H9 (cell line): Measurements from ENCODE around the gene ARHGEF1. TPM values are rescaled to one million over a fixed set of nuclear protein-coding genes. Genes with fewer than 3 reads are reported as not detected.

Experiments
- DNase-seq: peaks from one replicate; pipeline ENCODE4 v3.0.0-alpha.2; 2017
- H2AFZ ChIP-seq: one replicate; pipeline ENCODE4 v1.6.1; 2013; ENCODE audit warnings: mild to moderate bottlenecking, low read length, control low read depth, moderate library complexity
- H2AK5ac ChIP-seq: 2 replicates; pipeline ENCODE4 v1.6.1; 2013; ENCODE audit warnings: low read length, control low read depth, mixed read lengths; ENCODE audit not compliant: insufficient read length
- H2BK120ac ChIP-seq: one replicate; pipeline ENCODE4 v1.6.1; 2013; ENCODE audit warnings: low read depth, mild to moderate bottlenecking, low read length, control low read depth, inconsistent platforms; ENCODE audit not compliant: poor library complexity, severe bottlenecking
- H2BK12ac ChIP-seq: 2 replicates; pipeline ENCODE4 v1.6.1; 2013; ENCODE audit warnings: low read length, control low read depth, mixed read lengths, low read depth; ENCODE audit not compliant: insufficient read length
- H2BK15ac ChIP-seq: 2 replicates; pipeline ENCODE4 v1.6.1; 2013; ENCODE audit warnings: low read depth, low read length, control low read depth
- H2BK20ac ChIP-seq: one replicate; pipeline ENCODE4 v1.6.1; 2013; ENCODE audit warnings: low read depth, mild to moderate bottlenecking, low read length, control low read depth, inconsistent platforms; ENCODE audit not compliant: poor library complexity, severe bottlenecking
- H2BK5ac ChIP-seq: 2 replicates; pipeline ENCODE4 v1.6.1; 2013; ENCODE audit warnings: low read length, control low read depth, mixed read lengths; ENCODE audit not compliant: insufficient read length
- H3K14ac ChIP-seq: 2 replicates; pipeline ENCODE4 v1.6.1; 2013; ENCODE audit warnings: low read length, control low read depth; ENCODE audit not compliant: insufficient read depth
- H3K18ac ChIP-seq: 2 replicates; pipeline ENCODE4 v1.6.1; 2013; ENCODE audit warnings: low read depth, mild to moderate bottlenecking, mixed read lengths, low read length, control low read depth; ENCODE audit not compliant: insufficient read length
- H3K23ac ChIP-seq: 2 replicates; pipeline ENCODE4 v1.6.1; 2013; ENCODE audit warnings: low read length, control low read depth, mixed read lengths, low read depth; ENCODE audit not compliant: insufficient read length
- H3K23me2 ChIP-seq: 2 replicates; pipeline ENCODE4 v1.6.1; 2013; ENCODE audit warnings: low read depth, mild to moderate bottlenecking, mixed read lengths, low read length, control low read depth; ENCODE audit not compliant: insufficient read length, poor library complexity, severe bottlenecking
- H3K27ac ChIP-seq: 2 replicates; pipeline ENCODE4 v1.5.1; 2013; ENCODE audit warnings: low read length, control low read depth, mixed read lengths, low read depth; ENCODE audit not compliant: insufficient read length
- H3K27me3 ChIP-seq: 2 replicates; pipeline ENCODE4 v1.6.1; 2013; ENCODE audit warnings: low read length, control low read depth, inconsistent platforms; ENCODE audit not compliant: insufficient read depth
- H3K4ac ChIP-seq: 2 replicates; pipeline ENCODE4 v1.6.1; 2013; ENCODE audit warnings: low read depth, mild to moderate bottlenecking, control low read depth, inconsistent platforms, low read length, moderate library complexity
- H3K4me1 ChIP-seq: 2 replicates; pipeline ENCODE4 v1.6.1; 2013; ENCODE audit warnings: low read length, control low read depth, inconsistent platforms; ENCODE audit not compliant: insufficient read depth
- H3K4me2 ChIP-seq: 2 replicates; pipeline ENCODE4 v1.6.1; 2013; ENCODE audit warnings: low read length, control low read depth, mixed read lengths; ENCODE audit not compliant: insufficient read length, insufficient read depth
- H3K56ac ChIP-seq: 2 replicates; pipeline ENCODE4 v1.6.1; 2013; ENCODE audit warnings: low read depth, mild to moderate bottlenecking, mixed read lengths, low read length, control low read depth; ENCODE audit not compliant: insufficient read length
- H3K79me1 ChIP-seq: 2 replicates; pipeline ENCODE4 v1.6.1; 2013; ENCODE audit warnings: low read depth, mild to moderate bottlenecking, moderate library complexity, low read length, control low read depth, inconsistent platforms; ENCODE audit not compliant: insufficient read depth, poor library complexity, severe bottlenecking
- H3K79me2 ChIP-seq: 2 replicates; pipeline ENCODE4 v1.6.1; 2013; ENCODE audit warnings: low read length, control low read depth, inconsistent platforms; ENCODE audit not compliant: insufficient read depth
- H3K9ac ChIP-seq: 2 replicates; pipeline ENCODE4 v1.6.1; 2013; ENCODE audit warnings: low read length, control low read depth, mixed read lengths; ENCODE audit not compliant: insufficient read length; ENCODE audit errors: extremely low read depth
- H3K9me3 ChIP-seq: one replicate; pipeline ENCODE4 v1.6.1; 2013; ENCODE audit warnings: low read depth, low read length, inconsistent platforms; ENCODE audit not compliant: control insufficient read depth
- H3T11ph ChIP-seq: one replicate; pipeline ENCODE4 v1.6.1; 2013; ENCODE audit warnings: mild to moderate bottlenecking, low read length, control low read depth, inconsistent platforms
- H4K20me1 ChIP-seq: one replicate; pipeline ENCODE4 v1.6.1; 2013; ENCODE audit not compliant: control insufficient read depth, insufficient read length, insufficient read depth
- H4K5ac ChIP-seq: 2 replicates; pipeline ENCODE4 v1.6.1; 2013; ENCODE audit warnings: low read depth, mild to moderate bottlenecking, mixed read lengths, low read length, control low read depth; ENCODE audit not compliant: insufficient read length
- H4K8ac ChIP-seq: replicated peaks from 2 replicates; pipeline ENCODE4 v1.6.1; 2013; ENCODE audit warnings: low read length, control low read depth, mixed read lengths, low read depth; ENCODE audit not compliant: insufficient read length
- H4K91ac ChIP-seq: 2 replicates; pipeline ENCODE4 v1.6.1; 2013; ENCODE audit warnings: low read depth, mild to moderate bottlenecking, moderate library complexity, mixed read lengths, low read length, control low read depth; ENCODE audit not compliant: insufficient read length
- H3K27ac Mint-ChIP-seq, 3 experiments: 2 replicates in 2 of 3; 3 replicates in 1 of 3; pipeline ENCODE4 v1.8.0; 2020 to 2021; ENCODE audit warnings: mixed read lengths in 3 of 3, mild to moderate bottlenecking in 1 of 3, moderate library complexity in 1 of 3
- H3K27me3 Mint-ChIP-seq: 2 replicates; pipeline ENCODE4 v1.8.0; 2021; ENCODE audit warnings: low read depth, mild to moderate bottlenecking, moderate library complexity, mixed read lengths
- H3K36me3 Mint-ChIP-seq, 3 experiments: 2 replicates in 2 of 3; 3 replicates in 1 of 3; pipeline ENCODE4 v1.8.0; 2020 to 2021; ENCODE audit warnings: low read depth in 3 of 3, mixed read lengths in 3 of 3; ENCODE audit not compliant: insufficient read depth in 1 of 3
- H3K4me1 Mint-ChIP-seq, 2 experiments: 2 replicates each; pipeline ENCODE4 v1.8.0; 2020; ENCODE audit warnings: mixed read lengths in 2 of 2
- H3K4me3 Mint-ChIP-seq, 2 experiments: 2 replicates in 1 of 2; 3 replicates in 1 of 2; pipeline ENCODE4 v1.8.0; 2020 to 2021; ENCODE audit warnings: mild to moderate bottlenecking in 2 of 2, mixed read lengths in 2 of 2, moderate library complexity in 1 of 2
- H3K9me3 Mint-ChIP-seq, 2 experiments: 2 replicates in 1 of 2; 3 replicates in 1 of 2; pipeline ENCODE4 v1.8.0; 2020; ENCODE audit warnings: mild to moderate bottlenecking in 2 of 2, mixed read lengths in 2 of 2, moderate library complexity in 1 of 2
- CTCF ChIP-seq: fragments of 200-600 bp; sonication (generic); conservative IDR thresholded peaks from 3 replicates; pipeline ENCODE4 v1.8.0; 2021; ENCODE audit warnings: antibody characterized with exemption, mild to moderate bottlenecking
- WGBS: extraction: QIAGEN DNeasy Blood & Tissue Kit; methylation state at CpG from one replicate; pipeline ENCODE4 v1.1.7; 2013; ENCODE audit warnings: missing lambda C conversion rate, low lambda C conversion rate, mixed read lengths; ENCODE audit not compliant: insufficient read length; ENCODE audit errors: extremely low coverage; 5-methylcytosine and 5-hydroxymethylcytosine counted together
- total RNA-seq: library from RNA; stranded (reverse); gene quantifications from 2 replicates; pipeline ENCODE4 v1.2.1, GENCODE V29; 2021

ARHGEF1 gene
- total RNA-seq, 1 experiment from 2014 or later: 50.3 TPM

GRCh38 chr19:41928754-41929535 lies 46.0 kb downstream of the ARHGEF1 start:
- peak overlapping the region; percentile 52 for H3K4me2 ChIP-seq
- no CpG with 5 or more reads among the region's 29 CpGs for WGBS
- peak overlapping the region; percentile 18 to 74 for H3K4me3 Mint-ChIP-seq

More at GRCh38 chr19:41928754-41929535, 46.0 kb downstream of the ARHGEF1 start:
- TF ChIP-seq CTCF: no peak
- no peaks in the 10 kb centered on the region for H3K79me2 ChIP-seq
- no peak overlapping the region for H4K5ac ChIP-seq
- peaks cover 0 to 3% of the 10 kb centered on the region in 2 experiments; a peak in 3 of 5 replicates for H3K9me3 Mint-ChIP-seq
- H3K27ac Mint-ChIP-seq: no peak overlapping the region
- H3K4ac ChIP-seq: no peak overlapping the region
- H3K23me2 ChIP-seq: peaks cover 2% of the 10 kb centered on the region
- H3K14ac ChIP-seq: no peak overlapping the region
- H2BK12ac ChIP-seq: no peak overlapping the region
- peaks cover 5% of the 10 kb centered on the region; the same call in 1 of the 2 replicates for H3K4me1 ChIP-seq
- no peak overlapping the region for H2BK5ac ChIP-seq
- H3K27me3 Mint-ChIP-seq: no peaks in the 10 kb centered on the region; the same call in 1 of the 2 replicates
- no peak overlapping the region for H4K8ac ChIP-seq
- no peak overlapping the region for H4K91ac ChIP-seq
- H3K18ac ChIP-seq: no peak overlapping the region
- H3K9me3 ChIP-seq: no peaks in the 10 kb centered on the region
- no peak overlapping the region for H2BK15ac ChIP-seq
- no peak overlapping the region for H3K27ac ChIP-seq
- no peaks in the 10 kb centered on the region for H3K36me3 Mint-ChIP-seq
- no peak overlapping the region for H3K9ac ChIP-seq
- H3K27me3 ChIP-seq: peaks cover 94% of the 10 kb centered on the region
- H3K4me1 Mint-ChIP-seq: peaks cover 21 to 40% of the 10 kb centered on the region in 2 experiments
- H2BK120ac ChIP-seq: no peak overlapping the region
- no peak for DNase-seq
- H2AFZ ChIP-seq: no peak overlapping the region
- no peak overlapping the region for H3K23ac ChIP-seq
- no peaks in the 10 kb centered on the region for H3K79me1 ChIP-seq
- H2BK20ac ChIP-seq: no peak overlapping the region
- no peak overlapping the region for H3T11ph ChIP-seq
- no peak overlapping the region for H3K56ac ChIP-seq
- no peak overlapping the region for H2AK5ac ChIP-seq
- H4K20me1 ChIP-seq: no peaks in the 10 kb centered on the region
